Stimulated activated CD8-positive, alpha-beta memory T cell treated with anti-CD3 and anti-CD28 coated beads, Interleukin-4, amount 100 ng/mL, for 48 hours (primary cell): Measurements from ENCODE around the gene RTP1.

ENCODE experiments used
- DNase-seq: peaks from one replicate; pipeline ENCODE4 v3.0.0-alpha.2; 2020

RTP1 gene

GRCh38 chr3:187243933-187244524 is 46.7 kb downstream of the RTP1 start:
- no peak for DNase-seq

DNA sequence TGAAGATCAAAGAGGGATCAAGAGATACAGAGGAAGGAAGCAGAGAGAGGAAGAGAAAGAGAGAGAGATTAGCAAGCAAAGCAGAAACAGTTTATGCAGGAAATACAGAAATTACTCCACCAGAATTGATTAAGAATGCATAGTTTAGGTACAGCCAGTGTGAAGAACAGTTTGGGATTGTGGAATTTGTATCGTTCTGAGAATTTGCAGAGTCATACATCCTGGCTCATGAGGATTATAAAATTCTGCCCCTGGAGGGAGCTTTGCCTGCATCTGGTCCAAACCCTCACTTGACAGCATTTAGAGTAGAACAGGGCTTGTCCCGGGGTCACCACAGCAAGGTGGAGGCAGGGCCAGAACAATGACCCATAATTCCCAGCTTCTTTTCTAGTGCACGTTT is 50.1 kb downstream of the RTP1 start:
- no peak for DNase-seq
